Measurements from ENCODE around the gene ZNF677.
A peak's percentile ranks its signal among the peaks of the same experiment; 100 is the strongest.
"Not testable (repeated sequence)": the region's sequence is repeated elsewhere in the genome, so short reads cannot be mapped to it uniquely, and the experiment has no call there.

Gene ZNF677

GRCh38 chr19:53254411-53255341 lies at the start of gene ZNF677:
TSS of gene ZNF677 (minus strand) at chr19:53254873. CDS start at chr19:53251550, 3,323 bp downstream.
- peak; percentile 55 to 64 for DNase-seq (ENCODE audit: low read depth in 2 of 2)

DNA sequence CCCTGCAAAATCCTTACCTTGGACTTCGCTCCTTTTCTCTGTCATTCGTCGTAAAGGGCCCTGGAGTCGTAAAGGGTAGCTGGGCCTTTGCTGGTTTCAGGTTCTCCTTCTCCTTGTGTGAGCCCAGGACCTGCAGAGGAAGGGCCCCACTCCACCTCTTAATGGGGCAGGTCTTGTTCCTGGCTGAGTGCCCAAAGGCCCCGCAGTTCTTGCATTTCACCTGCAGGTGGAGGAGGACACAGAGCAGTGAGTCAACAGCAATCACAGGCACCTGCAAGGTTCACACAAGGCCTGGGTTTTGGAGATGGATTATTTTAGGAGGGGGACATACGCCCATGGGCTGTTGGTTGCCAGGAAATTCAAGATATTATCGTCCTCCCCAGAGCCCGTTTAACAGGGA lies 46.7 kb upstream of the ZNF677 start:
- not testable (repeated sequence) for DNase-seq (ENCODE audit: low read depth in 2 of 2)

DNA sequence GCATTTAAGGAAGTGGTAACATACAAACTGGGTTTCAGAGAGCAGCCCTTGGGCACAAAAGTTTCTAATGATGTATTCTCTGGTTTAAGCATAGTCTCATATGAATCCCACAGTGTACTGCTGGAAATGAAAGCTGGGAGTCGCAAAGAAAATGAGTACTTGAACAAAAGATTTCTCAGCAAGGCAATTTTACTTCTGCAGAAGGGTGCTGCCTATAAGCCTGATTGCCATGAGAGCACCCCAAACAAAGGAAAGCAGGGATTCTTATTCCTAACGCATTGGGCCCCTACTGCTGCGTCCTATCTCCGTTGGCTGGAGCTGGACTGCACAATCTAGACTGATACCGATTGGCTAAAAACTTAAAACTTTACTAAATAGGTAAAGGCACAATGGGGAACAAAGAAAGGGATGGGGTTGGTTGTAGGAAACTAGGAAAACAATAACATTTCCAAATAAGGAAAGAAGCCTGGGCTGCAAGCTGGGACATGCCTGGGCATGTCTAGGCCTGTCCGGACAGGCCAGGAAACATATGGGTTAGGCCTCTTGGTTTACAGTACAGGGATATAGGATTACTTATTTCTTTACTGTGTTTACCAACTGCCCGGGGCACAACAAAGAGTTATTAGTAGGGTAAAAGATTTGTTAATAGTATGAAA lies 40.2 kb upstream of the ZNF677 start:
- DNase-seq (ENCODE audit: low read depth in 2 of 2): no peak

- no peak for DNase-seq (ENCODE audit: low read depth in 2 of 2)
These were observed 36.3 kb upstream of the ZNF677 start for GRCh38 chr19:53290758-53291549.

- no peak for DNase-seq (ENCODE audit: low read depth in 2 of 2)
These were observed 30.4 kb upstream of the ZNF677 start for GRCh38 chr19:53285087-53285486.

GRCh38 chr19:53281947-53282346 lies 27.3 kb upstream of the ZNF677 start:
- DNase-seq (ENCODE audit: low read depth in 2 of 2): not testable (repeated sequence)

- no peak for DNase-seq (ENCODE audit: low read depth in 2 of 2)
These were observed 20.8 kb upstream of the ZNF677 start for GRCh38 chr19:53275480-53275879.

DNA sequence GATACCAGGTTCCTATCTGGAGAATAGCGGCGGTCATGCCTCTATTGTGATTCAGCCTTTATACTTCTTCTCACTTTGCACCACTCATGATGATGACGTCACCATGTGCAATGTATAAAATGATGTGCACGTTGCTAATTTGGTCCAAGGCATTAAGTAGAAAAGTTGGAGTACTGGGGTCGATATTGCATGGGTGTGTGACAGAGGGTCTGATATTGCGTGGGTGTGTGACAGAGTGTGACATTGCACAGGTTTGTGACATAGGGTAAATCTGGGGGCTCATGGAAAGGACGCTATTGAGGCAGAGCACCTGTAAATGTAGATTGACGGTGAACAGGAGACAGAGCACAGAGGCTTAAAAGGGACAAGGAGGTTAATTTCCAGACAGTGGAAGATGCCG lies 17.4 kb upstream of the ZNF677 start:
- DNase-seq (ENCODE audit: low read depth in 2 of 2): no peak

- DNase-seq (ENCODE audit: low read depth in 2 of 2): not testable (repeated sequence)
These were observed 15.2 kb upstream of the ZNF677 start for GRCh38 chr19:53269861-53270260.

GRCh38 chr19:53267623-53268022 lies 12.9 kb upstream of the ZNF677 start, which contains the start of gene VN1R4:
TSS of gene VN1R4 (minus strand) at chr19:53267723. CDS start at chr19:53267665, 58 bp downstream.
- DNase-seq (ENCODE audit: low read depth in 2 of 2): not testable (repeated sequence)

DNA sequence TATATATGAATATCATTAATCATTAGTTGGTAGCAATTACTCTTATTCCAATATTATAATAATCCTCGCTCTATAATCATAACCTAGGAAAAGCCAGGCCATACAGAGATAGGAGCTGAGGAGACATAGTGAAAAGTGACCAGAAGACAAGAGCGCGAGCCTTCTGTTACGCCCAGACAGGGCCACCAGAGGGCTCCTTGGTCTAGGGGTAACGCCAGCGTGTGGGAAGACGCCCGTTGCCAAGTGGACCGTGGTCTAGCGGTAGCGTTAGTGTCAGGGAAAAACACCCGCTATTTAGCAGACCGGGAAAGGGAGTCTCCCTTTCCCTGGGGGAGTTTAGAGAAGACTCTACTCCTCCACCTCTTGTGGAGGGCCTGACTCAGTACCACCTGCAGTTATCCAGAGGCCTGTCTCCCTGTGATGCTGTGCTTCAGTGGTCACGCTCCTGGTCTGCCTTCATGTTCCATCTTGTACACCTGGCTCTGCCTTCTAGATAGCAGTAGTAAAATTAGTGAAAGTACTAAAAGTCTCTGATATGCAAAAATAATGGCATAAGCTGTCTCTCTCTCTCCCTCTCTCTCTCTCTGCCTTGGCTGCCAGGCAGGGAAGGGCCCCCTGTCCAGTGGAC lies 3.2 kb upstream of the ZNF677 start, which contains the start of gene VN1R2:
Gene VN1R2 (plus strand): TSS at position 578 of the 628 bp plus-strand sequence. CDS start 84 bp downstream, outside the sequence.
- DNase-seq (ENCODE audit: low read depth in 2 of 2): not testable (repeated sequence)

DNA sequence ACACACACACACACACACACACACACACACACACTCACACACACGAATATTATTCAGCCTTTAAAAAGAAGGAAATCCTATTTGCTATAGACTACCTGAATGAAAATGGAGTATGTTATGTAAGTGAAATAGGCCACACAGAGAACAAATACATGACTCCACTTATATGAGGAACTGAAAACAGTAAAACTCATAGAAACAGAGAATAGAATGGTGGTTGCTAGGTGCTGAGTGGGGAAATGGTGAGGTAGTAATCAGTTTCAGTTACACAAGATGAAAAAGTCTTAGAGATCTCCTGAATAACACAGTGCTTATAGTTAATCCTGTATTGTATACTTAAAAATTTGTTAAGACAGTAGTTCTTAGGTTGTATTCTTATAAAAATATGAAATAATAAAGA lies 8.2 kb downstream of the ZNF677 start:
- DNase-seq (ENCODE audit: low read depth in 2 of 2): no peak

GRCh38 chr19:53237114-53237777 lies 17.4 kb downstream of the ZNF677 start:
- DNase-seq (ENCODE audit: low read depth in 2 of 2): no peak

- DNase-seq (ENCODE audit: low read depth in 2 of 2): no peak
These were observed 30.1 kb downstream of the ZNF677 start for GRCh38 chr19:53224606-53225005.

- not testable (repeated sequence) for DNase-seq (ENCODE audit: low read depth in 2 of 2)
These were observed 32.0 kb downstream of the ZNF677 start for GRCh38 chr19:53222716-53223115.

DNA sequence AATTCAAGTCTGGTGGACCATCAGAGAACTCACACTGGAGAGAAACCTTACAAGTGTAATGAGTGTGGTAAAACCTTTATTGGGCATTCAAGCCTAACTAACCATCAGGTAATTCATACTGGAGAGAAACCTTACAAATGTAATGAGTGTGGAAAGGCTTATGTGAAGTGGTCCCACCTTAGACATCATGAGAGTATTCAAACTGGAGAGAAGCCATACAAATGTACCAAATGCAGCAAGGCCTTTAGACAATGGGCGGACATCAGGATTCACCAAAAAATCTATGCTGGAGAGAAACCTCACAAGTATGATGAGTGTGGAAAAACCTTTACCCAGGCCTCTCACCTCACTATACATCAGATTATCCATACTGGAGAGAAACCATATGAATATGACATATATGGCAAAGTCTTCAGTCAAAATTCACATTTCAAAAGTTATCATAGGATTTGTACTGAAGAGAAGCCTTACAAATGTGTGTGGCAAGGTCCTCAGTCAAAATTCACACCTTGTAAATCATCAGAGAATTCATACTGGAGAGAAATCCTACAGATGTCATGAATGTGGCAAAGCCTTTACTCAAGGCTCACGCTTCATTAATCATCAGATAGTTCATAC lies 41.9 kb downstream of the ZNF677 start:
- no peak for DNase-seq (ENCODE audit: low read depth in 2 of 2)

DNA sequence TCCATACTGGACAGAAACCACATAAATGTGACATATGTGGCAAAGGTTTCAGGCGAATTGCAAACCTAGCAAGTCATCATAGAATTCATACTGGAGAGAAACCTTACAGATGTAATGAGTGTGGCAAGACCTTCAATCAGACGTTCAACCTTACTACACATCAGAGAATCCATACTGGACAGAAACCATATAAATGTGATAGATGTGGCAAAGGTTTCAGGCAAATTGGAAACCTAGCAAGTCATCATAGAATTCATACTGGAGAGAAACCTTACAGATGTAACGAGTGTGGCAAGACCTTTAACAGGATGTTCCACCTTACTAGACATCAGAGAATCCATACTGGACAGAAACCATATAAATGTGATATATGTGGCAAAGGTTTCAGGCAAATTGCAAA lies 43.1 kb downstream of the ZNF677 start:
- DNase-seq (ENCODE audit: low read depth in 2 of 2): not testable (repeated sequence)

- DNase-seq (ENCODE audit: low read depth in 2 of 2): peak; percentile 96 to 97
These were observed 57.8 kb downstream of the ZNF677 start for GRCh38 chr19:53196777-53197396.

DNA sequence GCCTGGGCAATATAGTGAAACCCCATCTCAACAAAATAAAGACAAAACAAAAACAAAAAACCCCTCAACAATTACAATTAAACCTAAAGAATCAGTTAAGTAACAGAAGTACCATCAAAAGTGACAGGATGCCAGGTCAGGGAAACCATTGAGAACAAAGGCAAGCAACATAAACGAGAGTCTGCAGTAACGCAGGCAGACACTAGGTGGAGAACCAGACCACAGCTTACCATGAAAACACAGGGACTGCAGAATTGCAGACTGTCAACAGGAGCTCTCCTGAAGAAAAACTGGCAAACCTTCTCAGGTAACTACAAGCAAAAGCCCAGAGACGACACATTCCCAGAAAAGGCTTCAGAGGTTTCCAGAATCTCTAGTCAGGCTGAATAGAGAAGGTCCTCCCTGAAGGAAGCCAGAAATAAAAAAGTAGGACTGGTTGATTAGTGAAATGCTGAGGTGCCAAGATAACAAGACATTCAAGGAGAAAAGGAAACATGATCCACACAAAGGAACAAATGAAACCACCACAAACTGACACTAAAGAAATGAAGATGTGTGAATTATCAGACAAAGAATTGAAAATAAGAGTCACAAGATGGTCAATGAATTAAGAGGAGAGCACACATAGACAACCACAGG lies 59.3 kb downstream of the ZNF677 start:
- peak; percentile 45 to 52 for DNase-seq (ENCODE audit: low read depth in 2 of 2)
